ENCODE results near the gene HABP4. TPM values are rescaled to one million over a fixed set of nuclear protein-coding genes. Genes with fewer than 3 reads are reported as not detected.

Gene HABP4
- total RNA-seq, 1 donor from 2014 or later: 17.2 TPM

- no peak for DNase-seq (ENCODE audit: extremely low spot score in 2 of 2)
- no peaks in the 10 kb centered on the region for H3K9me3 ChIP-seq
- H3K36me3 ChIP-seq: peaks cover 0 to 14% of the 10 kb centered on the region in 2 donors
- no peak for TF ChIP-seq CTCF (IDR thresholded peaks at IDR 0.05)
- TF ChIP-seq POLR2AphosphoS5 (IDR thresholded peaks at IDR 0.05; ENCODE audit: insufficient read depth in 1 of 2, low read depth in 1 of 2): no peak
- no peak for TF ChIP-seq POLR2A (IDR thresholded peaks at IDR 0.05)
- H3K4me3 ChIP-seq: no peak overlapping the region
- H3K4me1 ChIP-seq: peaks cover 6% of the 10 kb centered on the region
- intact Hi-C loops (cut with DNase I): no loop called here
- no peaks in the 10 kb centered on the region for H3K27me3 ChIP-seq
- H3K27ac ChIP-seq: no peak overlapping the region
Observed at GRCh38 chr9:96462541-96462940, 12.6 kb downstream of the HABP4 start.

GRCh38 chr9:96464426-96464825 lies 14.5 kb downstream of the HABP4 start:
- intact Hi-C loops (cut with DNase I): no loop called here
- Histone ChIP-seq H3K9me3 (no peaks in the 10 kb centered on the region), H3K4me1 (peaks cover 6% of the 10 kb centered on the region), H3K36me3 (peaks cover 0 to 24% of the 10 kb centered on the region in 2 donors), H3K27ac (no peak overlapping the region), H3K27me3 (no peaks in the 10 kb centered on the region), H3K4me3 (no peak overlapping the region)
- no peak for DNase-seq (ENCODE audit: extremely low spot score in 2 of 2)
- no peak for TF ChIP-seq POLR2AphosphoS5 (IDR thresholded peaks at IDR 0.05; ENCODE audit: insufficient read depth in 1 of 2, low read depth in 1 of 2)
- TF ChIP-seq CTCF (IDR thresholded peaks at IDR 0.05): no peak
- no peak for TF ChIP-seq POLR2A (IDR thresholded peaks at IDR 0.05)

GRCh38 chr9:96467784-96468183 lies 17.8 kb downstream of the HABP4 start:
- Histone ChIP-seq H3K9me3 (no peaks in the 10 kb centered on the region), H3K4me1 (no peaks in the 10 kb centered on the region), H3K27ac (no peak overlapping the region), H3K27me3 (no peaks in the 10 kb centered on the region), H3K4me3 (no peak overlapping the region), H3K36me3 (peaks cover 0 to 38% of the 10 kb centered on the region in 2 donors)
- intact Hi-C loops (cut with DNase I): no loop called here
- no peak for DNase-seq (ENCODE audit: extremely low spot score in 2 of 2)
- TF ChIP-seq POLR2AphosphoS5 (IDR thresholded peaks at IDR 0.05; ENCODE audit: insufficient read depth in 1 of 2, low read depth in 1 of 2) (no peak), POLR2A (IDR thresholded peaks at IDR 0.05) (no peak), CTCF (IDR thresholded peaks at IDR 0.05) (no peak)

- H3K36me3 ChIP-seq: peaks cover 0 to 14% of the 10 kb centered on the region in 2 donors
- intact Hi-C loops (cut with DNase I): no loop called here
- H3K27ac ChIP-seq: no peak overlapping the region
- no peak overlapping the region for H3K4me3 ChIP-seq
- no peaks in the 10 kb centered on the region for H3K4me1 ChIP-seq
- H3K9me3 ChIP-seq: no peaks in the 10 kb centered on the region
- DNase-seq (ENCODE audit: extremely low spot score in 2 of 2): no peak
- TF ChIP-seq POLR2A (IDR thresholded peaks at IDR 0.05): no peak
- no peak for TF ChIP-seq POLR2AphosphoS5 (IDR thresholded peaks at IDR 0.05; ENCODE audit: insufficient read depth in 1 of 2, low read depth in 1 of 2)
- TF ChIP-seq CTCF (IDR thresholded peaks at IDR 0.05): no peak
- H3K27me3 ChIP-seq: no peaks in the 10 kb centered on the region
Observed at GRCh38 chr9:96476013-96476412, 26.0 kb downstream of the HABP4 start.

GRCh38 chr9:96476591-96476990 lies 26.6 kb downstream of the HABP4 start:
- Histone ChIP-seq H3K4me1 (no peaks in the 10 kb centered on the region), H3K36me3 (peaks cover 0 to 14% of the 10 kb centered on the region in 2 donors), H3K27ac (no peak overlapping the region), H3K4me3 (no peak overlapping the region), H3K9me3 (no peaks in the 10 kb centered on the region), H3K27me3 (no peaks in the 10 kb centered on the region)
- intact Hi-C loops (cut with DNase I): no loop called here
- DNase-seq (ENCODE audit: extremely low spot score in 2 of 2): no peak
- TF ChIP-seq POLR2AphosphoS5 (IDR thresholded peaks at IDR 0.05; ENCODE audit: insufficient read depth in 1 of 2, low read depth in 1 of 2): no peak
- no peak for TF ChIP-seq POLR2A (IDR thresholded peaks at IDR 0.05)
- no peak for TF ChIP-seq CTCF (IDR thresholded peaks at IDR 0.05)
